HL-60 (cell line): Measurements from ENCODE around the gene OVCH2.

Source experiments
- CTCF ChIP-seq: IDR thresholded peaks from one replicate; pipeline ENCODE4 v1.5.1; 2011; ENCODE audit warnings: low read length, control low read depth, inconsistent platforms; ENCODE audit not compliant: insufficient read depth
- POLR2AphosphoS5 ChIP-seq: IDR thresholded peaks from 2 replicates; pipeline ENCODE4 v1.6.1; 2012; ENCODE audit warnings: low read depth
- REST ChIP-seq: IDR thresholded peaks from 2 replicates; pipeline ENCODE4 v1.6.1; 2012; ENCODE audit warnings: low read depth; ENCODE audit not compliant: insufficient replicate concordance

GRCh38 chr11:7749456-7749855 lies 43.2 kb upstream of the OVCH2 start:
- TF ChIP-seq POLR2AphosphoS5 (no peak), CTCF (no peak), REST (no peak)
